Loucy (cell line): ENCODE results near the gene TXNL1.

Experiments used
- H2AFZ ChIP-seq: fragments of 200-600 bp; sonication (generic); 2 replicates; pipeline ENCODE4 v1.6.0; 2016; ENCODE audit warnings: antibody characterized with exemption, mild to moderate bottlenecking, low read length, moderate library complexity
- H3F3A ChIP-seq: fragments of 200-600 bp; 2 replicates; pipeline ENCODE4 v1.6.0; 2016; ENCODE audit warnings: antibody characterized with exemption, low read depth, mild to moderate bottlenecking
- H3K27me3 ChIP-seq: fragments of 200-600 bp; sonication (generic); 2 replicates; pipeline ENCODE4 v1.6.1; 2014; ENCODE audit warnings: low read length, mild to moderate bottlenecking; ENCODE audit not compliant: insufficient read depth, poor library complexity, severe bottlenecking
- H3K36me3 ChIP-seq: fragments of 200-600 bp; sonication (generic); 2 replicates; pipeline ENCODE4 v1.6.1; 2016; ENCODE audit warnings: low read length; ENCODE audit not compliant: insufficient read depth
- H3K4me1 ChIP-seq: fragments of 200-600 bp; sonication (generic); 2 replicates; pipeline ENCODE4 v1.5.1; 2014; ENCODE audit warnings: low read length, mild to moderate bottlenecking; ENCODE audit not compliant: insufficient read depth, poor library complexity, severe bottlenecking
- H3K4me2 ChIP-seq: fragments of 200-600 bp; sonication (generic); 2 replicates; pipeline ENCODE4 v1.6.0; 2014; ENCODE audit warnings: antibody characterized with exemption, low read length, low read depth, mild to moderate bottlenecking; ENCODE audit not compliant: poor library complexity, severe bottlenecking
- H3K4me3 ChIP-seq: fragments of 200-600 bp; sonication (generic); 2 replicates; pipeline ENCODE4 v1.5.1; 2014; ENCODE audit warnings: low read length, mild to moderate bottlenecking, mixed read lengths; ENCODE audit not compliant: poor library complexity, severe bottlenecking
- H3K79me2 ChIP-seq: fragments of 200-600 bp; sonication (generic); 2 replicates; pipeline ENCODE4 v1.6.1; 2014; ENCODE audit warnings: low read length; ENCODE audit not compliant: insufficient read depth
- H3K9ac ChIP-seq: fragments of 200-600 bp; sonication (generic); 2 replicates; pipeline ENCODE4 v1.6.0; 2014; ENCODE audit warnings: mild to moderate bottlenecking, low read depth, low read length, moderate library complexity; ENCODE audit not compliant: poor library complexity, severe bottlenecking
- H3K9me2 ChIP-seq: fragments of 200-600 bp; sonication (generic); replicated peaks from 2 replicates; pipeline ENCODE4 v1.6.1; 2016; ENCODE audit warnings: low read depth, low read length, mixed read lengths
- H3K9me3 ChIP-seq: fragments of 200-600 bp; sonication (generic); 2 replicates; pipeline ENCODE4 v1.6.1; 2014; ENCODE audit warnings: mild to moderate bottlenecking, antibody characterized with exemption, low read length, low read depth; ENCODE audit not compliant: insufficient read depth
- H4K20me1 ChIP-seq: fragments of 200-600 bp; sonication (generic); 2 replicates; pipeline ENCODE4 v1.6.0; 2014; ENCODE audit warnings: antibody characterized with exemption, low read length, mild to moderate bottlenecking; ENCODE audit not compliant: insufficient read depth, poor library complexity, severe bottlenecking
- EZH2phosphoT487 ChIP-seq: fragments of 200-600 bp; IDR thresholded peaks from 2 replicates; pipeline ENCODE4 v1.6.1; 2018; ENCODE audit warnings: antibody characterized with exemption, mild to moderate bottlenecking, moderate library complexity, borderline replicate concordance
- TF ChIP-seq, protein P1 (sequence below): fragments of 200-600 bp; sonication (generic); conservative IDR thresholded peaks from 2 replicates; pipeline ENCODE4 v1.5.1; 2014; ENCODE audit warnings: mild to moderate bottlenecking, antibody characterized with exemption, low read length

The TXNL1 gene

DNA sequence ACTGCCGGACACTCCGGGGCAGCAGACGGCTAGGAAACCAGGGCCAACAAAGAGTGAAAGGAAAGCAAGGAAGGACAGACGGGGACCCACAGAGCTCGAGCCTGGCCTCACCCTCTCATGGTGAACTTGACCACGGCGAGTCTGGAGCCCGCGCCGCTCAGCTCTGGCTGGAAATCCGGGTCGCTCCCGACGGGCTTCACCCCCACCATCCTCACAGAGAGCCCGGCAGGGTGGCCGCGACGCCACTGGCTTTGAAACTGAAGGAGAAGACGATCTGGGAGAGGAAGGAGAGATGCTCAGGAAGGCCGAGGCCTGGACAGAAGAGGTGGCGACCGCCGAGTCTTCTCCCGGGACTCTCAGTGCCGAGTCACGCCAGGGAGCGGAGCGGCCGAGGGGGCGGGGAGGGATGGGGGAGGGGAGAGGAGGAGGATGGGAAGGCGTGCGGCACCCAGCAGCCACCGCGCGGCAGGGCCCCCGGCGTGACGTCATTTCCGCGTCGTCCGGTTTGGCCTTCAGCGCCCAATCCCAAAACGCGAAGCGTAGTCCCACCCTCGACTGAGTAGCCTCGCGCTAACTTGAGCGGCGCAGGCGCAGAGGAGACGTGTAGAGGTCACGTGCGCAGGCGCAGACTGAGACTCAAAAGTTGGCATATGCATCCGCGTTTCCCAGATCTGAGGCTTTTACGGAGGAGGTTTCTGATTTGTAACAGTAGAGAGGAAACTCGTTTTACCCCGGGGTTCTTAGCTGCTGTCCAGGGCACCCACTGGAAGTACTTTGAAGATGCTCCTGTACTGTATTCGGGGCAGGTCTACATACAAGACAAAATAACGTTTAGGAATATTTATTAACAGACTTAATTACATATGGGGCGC lies at the start of gene TXNL1:
TXNL1 (minus strand) TSS at position 361 of the 872 bp plus-strand sequence; CDS start at position 209, 152 bp downstream.
- H3K4me1 ChIP-seq: peaks cover 40% of the 10 kb centered on the region
- H2AFZ ChIP-seq: peak within 1 kb of the TSS; percentile 91
- peak within 1 kb of the TSS; percentile 88 for H3K4me2 ChIP-seq
- H3F3A ChIP-seq: no peaks in the 10 kb centered on the region
- H3K4me3 ChIP-seq: peak within 1 kb of the TSS; percentile 83
- H3K9me3 ChIP-seq: no peaks in the 10 kb centered on the region
- peaks cover 18% of the 10 kb centered on the region for H3K27me3 ChIP-seq
- TF ChIP-seq EZH2phosphoT487: no peak
- TF ChIP-seq, protein P1, sequence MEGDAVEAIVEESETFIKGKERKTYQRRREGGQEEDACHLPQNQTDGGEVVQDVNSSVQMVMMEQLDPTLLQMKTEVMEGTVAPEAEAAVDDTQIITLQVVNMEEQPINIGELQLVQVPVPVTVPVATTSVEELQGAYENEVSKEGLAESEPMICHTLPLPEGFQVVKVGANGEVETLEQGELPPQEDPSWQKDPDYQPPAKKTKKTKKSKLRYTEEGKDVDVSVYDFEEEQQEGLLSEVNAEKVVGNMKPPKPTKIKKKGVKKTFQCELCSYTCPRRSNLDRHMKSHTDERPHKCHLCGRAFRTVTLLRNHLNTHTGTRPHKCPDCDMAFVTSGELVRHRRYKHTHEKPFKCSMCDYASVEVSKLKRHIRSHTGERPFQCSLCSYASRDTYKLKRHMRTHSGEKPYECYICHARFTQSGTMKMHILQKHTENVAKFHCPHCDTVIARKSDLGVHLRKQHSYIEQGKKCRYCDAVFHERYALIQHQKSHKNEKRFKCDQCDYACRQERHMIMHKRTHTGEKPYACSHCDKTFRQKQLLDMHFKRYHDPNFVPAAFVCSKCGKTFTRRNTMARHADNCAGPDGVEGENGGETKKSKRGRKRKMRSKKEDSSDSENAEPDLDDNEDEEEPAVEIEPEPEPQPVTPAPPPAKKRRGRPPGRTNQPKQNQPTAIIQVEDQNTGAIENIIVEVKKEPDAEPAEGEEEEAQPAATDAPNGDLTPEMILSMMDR: no peak
- no peaks in the 10 kb centered on the region; the same call in 1 of the 2 replicates for H3K36me3 ChIP-seq
- peak within 1 kb of the TSS; percentile 90 for H3K9ac ChIP-seq
- H3K79me2 ChIP-seq: peaks cover 49% of the 10 kb centered on the region
- H3K9me2 ChIP-seq: no peaks in the 10 kb centered on the region
- peaks cover 43% of the 10 kb centered on the region for H4K20me1 ChIP-seq

DNA sequence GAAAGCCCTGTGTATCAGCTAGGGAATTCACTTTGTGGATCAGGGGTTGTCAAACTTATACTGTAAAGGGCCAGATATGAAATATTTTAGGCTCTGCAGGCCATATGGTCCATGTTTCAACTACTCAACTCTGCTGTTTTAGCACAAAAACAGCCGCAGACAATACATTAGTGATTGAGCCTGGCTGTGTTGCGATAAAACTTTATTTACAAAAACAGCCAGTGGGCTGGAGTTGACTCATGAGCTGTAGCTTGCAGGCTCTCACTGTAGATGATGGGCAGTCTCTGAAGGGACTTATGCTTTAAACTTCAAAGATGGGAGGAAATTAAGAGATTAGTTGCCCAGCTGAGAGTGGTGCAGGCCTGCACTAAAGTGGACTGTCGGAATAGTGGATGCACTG lies 45.9 kb upstream of the TXNL1 start:
- no peak for TF ChIP-seq EZH2phosphoT487
- TF ChIP-seq, protein P1: no peak
- no peak overlapping the region for H3K9ac ChIP-seq
- H3K27me3 ChIP-seq: no peaks in the 10 kb centered on the region
- H3K36me3 ChIP-seq: peaks cover 44% of the 10 kb centered on the region; the same call in 1 of the 2 replicates
- no peak overlapping the region for H3K4me3 ChIP-seq
- no peak overlapping the region for H3K4me2 ChIP-seq
- no peaks in the 10 kb centered on the region for H3K79me2 ChIP-seq
- no peak overlapping the region for H2AFZ ChIP-seq
- H3F3A ChIP-seq: no peaks in the 10 kb centered on the region
- no peaks in the 10 kb centered on the region for H3K9me2 ChIP-seq
- H3K4me1 ChIP-seq: no peaks in the 10 kb centered on the region
- no peaks in the 10 kb centered on the region for H4K20me1 ChIP-seq
- no peaks in the 10 kb centered on the region for H3K9me3 ChIP-seq

DNA sequence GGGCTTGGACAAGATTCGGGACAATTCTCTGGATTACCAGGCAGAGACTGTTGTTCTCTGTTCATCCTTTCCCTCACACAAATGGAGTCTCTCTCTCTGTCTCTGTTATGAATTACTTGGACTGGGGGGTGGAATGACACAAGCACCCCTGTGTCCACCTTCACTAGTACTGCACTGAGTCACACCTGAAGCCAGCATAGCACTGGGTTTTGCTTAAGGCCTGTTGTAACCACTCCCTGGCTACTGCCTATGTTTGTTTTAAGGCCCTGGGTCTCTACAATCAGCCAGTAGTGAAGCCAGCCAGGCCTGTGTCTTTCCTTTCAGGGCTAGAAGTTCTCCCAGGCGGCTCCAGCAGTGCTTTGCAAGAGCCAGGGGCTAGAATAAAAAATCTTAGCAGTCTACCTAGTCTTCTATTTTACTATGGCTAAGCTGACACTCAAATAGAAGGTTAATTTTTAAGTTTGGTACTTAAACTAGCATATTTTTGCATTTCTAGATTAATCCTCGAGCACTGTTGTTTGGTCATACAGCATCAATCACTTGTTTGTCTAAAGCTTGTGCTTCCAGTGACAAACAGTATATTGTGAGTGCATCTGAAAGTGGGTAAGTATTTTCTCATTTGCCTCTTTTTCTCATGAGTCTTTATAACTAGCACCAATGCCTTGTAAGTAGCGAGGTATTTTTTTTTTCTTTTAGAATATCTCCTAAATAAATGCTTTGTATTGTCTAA lies 40.6 kb upstream of the TXNL1 start:
- H3F3A ChIP-seq: no peaks in the 10 kb centered on the region
- no peak overlapping the region for H3K4me2 ChIP-seq
- no peak for TF ChIP-seq EZH2phosphoT487
- TF ChIP-seq, protein P1: no peak
- no peak overlapping the region for H3K9ac ChIP-seq
- H3K4me3 ChIP-seq: no peak overlapping the region
- peaks cover 19% of the 10 kb centered on the region; the same call in 1 of the 2 replicates for H3K36me3 ChIP-seq
- H3K27me3 ChIP-seq: no peaks in the 10 kb centered on the region
- no peaks in the 10 kb centered on the region for H3K9me3 ChIP-seq
- no peaks in the 10 kb centered on the region for H4K20me1 ChIP-seq
- no peaks in the 10 kb centered on the region for H3K4me1 ChIP-seq
- H3K9me2 ChIP-seq: no peaks in the 10 kb centered on the region
- no peaks in the 10 kb centered on the region for H3K79me2 ChIP-seq
- H2AFZ ChIP-seq: no peak overlapping the region
